ENCODE results near the gene ZNF44. TPM values are rescaled to one million over a fixed set of nuclear protein-coding genes. Genes with fewer than 3 reads are reported as not detected.

ZNF44 gene
- total RNA-seq, 1 donor from 2014 or later: 10.4 TPM

GRCh38 chr19:12237143-12237839, 57.4 kb downstream of the ZNF44 start:
- intact Hi-C loops (cut with DNase I): no loop called here
- TF ChIP-seq CTCF (IDR thresholded peaks at IDR 0.05): no peak
- peaks cover 14 to 62% of the 10 kb centered on the region in 2 donors for H3K36me3 ChIP-seq
- DNase-seq (ENCODE audit: low spot score in 2 of 2): no peak
- H3K4me3 ChIP-seq: no peak overlapping the region
- H3K9me3 ChIP-seq: peaks cover 0 to 74% of the 10 kb centered on the region in 2 donors
- H3K4me1 ChIP-seq: no peaks in the 10 kb centered on the region
- H3K27me3 ChIP-seq: no peaks in the 10 kb centered on the region
- no peak overlapping the region for H3K27ac ChIP-seq

- Histone ChIP-seq H3K4me1 (no peaks in the 10 kb centered on the region), H3K27ac (no peak overlapping the region), H3K27me3 (no peaks in the 10 kb centered on the region), H3K9me3 (peaks cover 0 to 83% of the 10 kb centered on the region in 2 donors), H3K4me3 (no peak overlapping the region), H3K36me3 (peaks cover 22 to 73% of the 10 kb centered on the region in 2 donors)
- DNase-seq (ENCODE audit: low spot score in 2 of 2): no peak
- TF ChIP-seq CTCF (IDR thresholded peaks at IDR 0.05): no peak
- intact Hi-C loops (cut with DNase I): no loop called here
These were observed 61.7 kb downstream of the ZNF44 start for GRCh38 chr19:12232961-12233360.

GRCh38 chr19:12230751-12231733, 63.6 kb downstream of the ZNF44 start:
- Histone ChIP-seq H3K36me3 (peaks cover 12 to 67% of the 10 kb centered on the region in 2 donors), H3K27me3 (no peaks in the 10 kb centered on the region), H3K27ac (no peak overlapping the region), H3K4me3 (no peak overlapping the region), H3K9me3 (peaks cover 8 to 84% of the 10 kb centered on the region in 2 donors), H3K4me1 (no peaks in the 10 kb centered on the region)
- TF ChIP-seq CTCF (IDR thresholded peaks at IDR 0.05): no peak
- no peak for DNase-seq (ENCODE audit: low spot score in 2 of 2)
- intact Hi-C loops (cut with DNase I): no loop called here

- TF ChIP-seq CTCF (IDR thresholded peaks at IDR 0.05): no peak
- H3K9me3 ChIP-seq: peaks cover 10 to 84% of the 10 kb centered on the region in 2 donors
- no peaks in the 10 kb centered on the region for H3K4me1 ChIP-seq
- H3K4me3 ChIP-seq: no peak overlapping the region
- intact Hi-C loops (cut with DNase I): no loop called here
- H3K27me3 ChIP-seq: no peaks in the 10 kb centered on the region
- no peak overlapping the region for H3K27ac ChIP-seq
- peaks cover 12 to 78% of the 10 kb centered on the region in 2 donors for H3K36me3 ChIP-seq
- DNase-seq (ENCODE audit: low spot score in 2 of 2): no peak
These were observed 64.7 kb downstream of the ZNF44 start for GRCh38 chr19:12229990-12230389.

- DNase-seq (ENCODE audit: low spot score in 2 of 2): no peak
- intact Hi-C loops (cut with DNase I): no loop called here
- no peaks in the 10 kb centered on the region for H3K27me3 ChIP-seq
- peaks cover 35 to 92% of the 10 kb centered on the region in 2 donors for H3K9me3 ChIP-seq
- no peak overlapping the region for H3K4me3 ChIP-seq
- no peak overlapping the region for H3K27ac ChIP-seq
- peaks cover 13 to 45% of the 10 kb centered on the region in 2 donors for H3K36me3 ChIP-seq
- H3K4me1 ChIP-seq: no peaks in the 10 kb centered on the region
- TF ChIP-seq CTCF (IDR thresholded peaks at IDR 0.05): no peak
These were observed 70.0 kb downstream of the ZNF44 start for GRCh38 chr19:12224676-12225075.
